ENCODE data around the gene SLC20A1. TPM values are rescaled to one million over a fixed set of nuclear protein-coding genes. Genes with fewer than 3 reads are reported as not detected.

Gene SLC20A1
- total RNA-seq, 1 experiment from 2014 or later = 209 TPM

GRCh38 chr2:112626604-112627059 lies 19.1 kb upstream of the SLC20A1 start:
- Histone ChIP-seq H3K27ac (ENCODE audit: low read length) (peak overlapping the region; percentile 94), H3F3A (ENCODE audit: low read length, unreplicated experiment) (peaks cover 13% of the 10 kb centered on the region), H3K9me3 (ENCODE audit: low read length) (no peaks in the 10 kb centered on the region), H2AFZ (ENCODE audit: low read length) (peak overlapping the region; percentile 37), H3K4me1 (ENCODE audit: insufficient read depth, low read length) (peaks cover 93% of the 10 kb centered on the region), H3K4me2 (ENCODE audit: low read length) (peak overlapping the region; percentile 71), H3K36me3 (ENCODE audit: low read depth, low read length) (no peaks in the 10 kb centered on the region), H3K27me3 (ENCODE audit: low read length) (no peaks in the 10 kb centered on the region), H3K9me2 (replicated peaks; ENCODE audit: low read length) (no peaks in the 10 kb centered on the region), H3K9ac (ENCODE audit: low read length) (peak overlapping the region; percentile 74), H4K20me1 (ENCODE audit: low read length) (no peaks in the 10 kb centered on the region), H3K4me3 (ENCODE audit: low read length) (peak overlapping the region; percentile 47; the same call in 1 of the 2 replicates), H3K79me2 (ENCODE audit: low read length) (peaks cover 9% of the 10 kb centered on the region; the same call in 1 of the 2 replicates)
- POLR2A ChIA-PET (ENCODE audit: unreplicated experiment) = interaction anchor here (1.2 kb wide), 1 partner anchor 19 kb away, joined by 10 read pairs; the partner anchor contains the start of gene SLC20A1
- TF ChIP-seq CTCF (conservative IDR thresholded peaks at IDR 0.05; ENCODE audit: low read depth, low read length) = peak; percentile 95
- TF ChIP-seq EZH2phosphoT487 (IDR thresholded peaks at IDR 0.05; ENCODE audit: borderline replicate concordance, low read length) = no peak
- no peak for TF ChIP-seq EZH2 (IDR thresholded peaks at IDR 0.05; ENCODE audit: low read length, unreplicated experiment)
- CTCF ChIA-PET = interaction anchor here (0.6 to 1.4 kb wide), 5 partner anchors 17 to 100 kb away, joined by 3 to 9 read pairs (median 4); partner anchors contain the start of gene SLC20A1
- no TSS peak for BruUV-seq (replicated peaks)
- intact Hi-C loops (cut with micrococcal nuclease) = loop anchor here (1.0 kb wide), 5 partner anchors 14 to 100 kb away; no protein-coding TSS in a partner anchor
- ATAC-seq (peak; percentile 37), DNase-seq (peak; percentile 72)

GRCh38 chr2:112627060-112628040 lies 18.4 kb upstream of the SLC20A1 start:
- no peaks in the 10 kb centered on the region for H4K20me1 ChIP-seq (ENCODE audit: low read length)
- TSS peak; percentile 99 for BruUV-seq (replicated peaks)
- H3K9ac ChIP-seq (ENCODE audit: low read length) = peak overlapping the region; percentile 74

More at GRCh38 chr2:112627060-112628040, 18.4 kb upstream of the SLC20A1 start:
- Histone ChIP-seq H3K27me3 (ENCODE audit: low read length) (no peaks in the 10 kb centered on the region), H3K9me2 (replicated peaks; ENCODE audit: low read length) (no peaks in the 10 kb centered on the region), H3K4me3 (ENCODE audit: low read length) (peak overlapping the region; percentile 47; the same call in 1 of the 2 replicates), H2AFZ (ENCODE audit: low read length) (peak overlapping the region; percentile 37), H3K79me2 (ENCODE audit: low read length) (peaks cover 9% of the 10 kb centered on the region; the same call in 1 of the 2 replicates), H3K9me3 (ENCODE audit: low read length) (no peaks in the 10 kb centered on the region), H3K4me2 (ENCODE audit: low read length) (peak overlapping the region; percentile 71), H3K4me1 (ENCODE audit: insufficient read depth, low read length) (peaks cover 89% of the 10 kb centered on the region), H3F3A (ENCODE audit: low read length, unreplicated experiment) (peaks cover 13% of the 10 kb centered on the region), H3K27ac (ENCODE audit: low read length) (peak overlapping the region; percentile 94), H3K36me3 (ENCODE audit: low read depth, low read length) (no peaks in the 10 kb centered on the region)
- POLR2A ChIA-PET (ENCODE audit: unreplicated experiment) = interaction anchor here (0.6 to 1.2 kb wide), 2 partner anchors 17 to 18 kb away, joined by 3 to 10 read pairs; partner anchors contain the start of gene SLC20A1
- intact Hi-C loops (cut with micrococcal nuclease) = loop anchor here (1.0 kb wide), 3 partner anchors 13 to 99 kb away; no protein-coding TSS in a partner anchor
- ATAC-seq (peak; percentile 74), DNase-seq (peak; percentile 96)
- TF ChIP-seq CTCF (conservative IDR thresholded peaks at IDR 0.05; ENCODE audit: low read depth, low read length) = no peak
- TF ChIP-seq EZH2 (IDR thresholded peaks at IDR 0.05; ENCODE audit: low read length, unreplicated experiment) = no peak
- no peak for TF ChIP-seq EZH2phosphoT487 (IDR thresholded peaks at IDR 0.05; ENCODE audit: borderline replicate concordance, low read length)
- CTCF ChIA-PET = interaction anchor here (0.6 to 1.4 kb wide), 7 partner anchors 17 to 441 kb away, joined by 3 to 16 read pairs (median 4); partner anchors contain the start of gene SLC20A1

Data from PC-3 (cell line).